Stimulated activated CD4-positive, alpha-beta T cell treated with anti-CD3 and anti-CD28 coated beads, Interleukin-1b, Interleukin-23, amount 100 ng/mL, for 1 hour (primary cell): ENCODE data around the gene RFX2.

Experiments
- DNase-seq, 2 donors: peaks; one replicate each; pipeline ENCODE4 v3.0.0-alpha.2; 2020; ENCODE audit warnings: low read depth in 2 of 2

The RFX2 gene

GRCh38 chr19:6059988-6060599, 50.2 kb downstream of the RFX2 start:
- no peak for DNase-seq

DNA sequence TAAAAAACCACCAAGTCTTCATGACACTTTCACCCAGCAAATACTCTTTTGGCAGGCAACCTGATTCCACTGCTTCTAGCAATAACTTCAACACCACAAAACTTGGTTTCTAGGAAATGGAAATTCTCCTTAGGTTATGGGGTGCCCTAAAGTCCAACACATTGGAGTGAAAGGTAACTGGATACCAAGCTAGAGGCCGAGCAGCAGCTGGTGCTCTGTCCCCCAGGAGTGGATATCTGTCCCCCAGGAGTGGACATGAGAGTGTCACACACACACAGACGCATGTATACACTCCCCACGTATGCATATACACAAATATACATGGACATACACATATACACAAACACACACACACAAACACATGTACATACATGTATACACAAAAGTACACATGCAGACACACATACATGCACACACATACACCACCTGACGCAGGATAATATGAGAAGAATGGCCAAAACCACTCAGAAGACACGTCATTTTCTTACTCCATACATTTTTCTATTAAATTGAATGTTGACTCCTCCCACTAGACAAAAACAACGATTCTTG, 50.8 kb downstream of the RFX2 start:
- DNase-seq: no peak

DNA sequence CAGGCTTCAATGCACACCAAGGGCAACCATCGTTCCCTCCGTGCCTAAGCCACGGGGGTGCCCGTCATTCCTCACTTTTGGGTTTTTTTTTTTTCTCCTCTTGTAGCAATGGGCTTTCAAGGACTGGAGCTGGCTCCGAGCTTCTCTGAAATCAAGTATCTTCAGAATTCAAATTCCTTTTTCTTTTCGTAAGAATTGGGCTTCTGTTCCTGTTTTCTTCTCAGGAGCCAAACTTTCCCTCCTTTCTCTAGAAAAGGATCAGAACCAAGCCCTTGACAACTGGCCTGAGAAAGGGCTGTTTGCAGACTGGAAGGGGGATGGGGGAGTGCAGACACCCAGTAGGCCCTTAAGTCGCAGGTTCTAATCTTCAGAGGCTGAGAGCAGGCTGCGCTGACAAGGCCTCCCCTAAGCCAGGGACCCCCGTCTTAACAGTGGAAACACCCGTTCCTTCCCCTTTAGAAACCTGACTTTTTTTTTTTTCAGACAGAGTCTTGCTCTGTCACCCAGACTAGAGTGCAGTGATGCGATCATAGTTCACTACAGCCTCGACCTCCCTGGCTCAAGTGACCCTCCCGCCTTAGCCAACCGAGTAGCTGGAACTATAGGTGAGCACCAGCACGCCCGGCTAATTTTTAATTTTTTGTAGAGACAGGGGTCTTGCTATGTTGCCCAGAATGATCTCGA, 51.6 kb downstream of the RFX2 start:
- no peak for DNase-seq

DNA sequence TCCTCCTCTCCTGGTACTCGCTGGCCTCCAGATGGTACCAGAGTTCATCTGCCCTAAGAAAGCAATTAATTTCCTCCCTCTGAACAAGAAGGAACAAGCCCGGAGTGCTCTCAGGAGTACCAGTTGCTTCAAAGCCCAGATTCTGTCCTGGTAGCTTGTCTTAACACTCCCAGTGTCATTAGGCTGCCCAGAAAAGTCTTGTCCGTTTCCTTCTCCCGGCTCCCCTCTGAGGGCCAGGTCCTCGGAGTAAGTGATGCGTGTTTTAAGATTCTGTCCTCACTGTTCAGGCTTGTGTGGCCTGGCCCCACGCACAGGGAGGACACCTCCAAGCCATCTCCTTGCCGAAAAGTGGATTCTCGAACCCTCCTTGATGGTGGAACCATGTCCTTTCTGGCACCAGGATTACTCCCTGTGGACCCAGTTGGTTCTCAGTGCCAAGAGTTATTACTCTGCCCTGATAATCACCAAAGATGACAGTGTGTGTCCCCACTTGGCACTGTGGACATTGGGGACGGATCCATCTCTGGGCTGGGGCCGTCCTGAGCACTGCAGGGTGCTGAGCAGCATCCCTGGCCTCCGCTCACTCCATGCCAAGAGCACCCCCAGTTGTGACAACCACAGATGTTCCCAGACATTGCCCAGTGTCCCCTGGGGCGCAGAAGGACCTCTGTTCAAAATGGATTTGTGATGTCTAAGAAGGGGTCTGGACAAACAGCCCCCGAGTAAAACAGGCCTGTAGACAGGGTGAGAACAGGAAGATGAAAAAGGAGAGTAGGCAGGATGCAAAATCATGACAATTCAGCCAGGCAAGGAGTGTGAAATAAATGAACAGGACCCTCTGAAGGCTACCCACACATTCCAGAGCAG, 52.4 kb downstream of the RFX2 start:
- no peak for DNase-seq

GRCh38 chr19:6056801-6057650, 53.3 kb downstream of the RFX2 start:
- DNase-seq: no peak

GRCh38 chr19:6056282-6056741, 54.0 kb downstream of the RFX2 start:
- DNase-seq: no peak

- DNase-seq: no peak
Observed at GRCh38 chr19:6055013-6055795, 55.1 kb downstream of the RFX2 start.

DNA sequence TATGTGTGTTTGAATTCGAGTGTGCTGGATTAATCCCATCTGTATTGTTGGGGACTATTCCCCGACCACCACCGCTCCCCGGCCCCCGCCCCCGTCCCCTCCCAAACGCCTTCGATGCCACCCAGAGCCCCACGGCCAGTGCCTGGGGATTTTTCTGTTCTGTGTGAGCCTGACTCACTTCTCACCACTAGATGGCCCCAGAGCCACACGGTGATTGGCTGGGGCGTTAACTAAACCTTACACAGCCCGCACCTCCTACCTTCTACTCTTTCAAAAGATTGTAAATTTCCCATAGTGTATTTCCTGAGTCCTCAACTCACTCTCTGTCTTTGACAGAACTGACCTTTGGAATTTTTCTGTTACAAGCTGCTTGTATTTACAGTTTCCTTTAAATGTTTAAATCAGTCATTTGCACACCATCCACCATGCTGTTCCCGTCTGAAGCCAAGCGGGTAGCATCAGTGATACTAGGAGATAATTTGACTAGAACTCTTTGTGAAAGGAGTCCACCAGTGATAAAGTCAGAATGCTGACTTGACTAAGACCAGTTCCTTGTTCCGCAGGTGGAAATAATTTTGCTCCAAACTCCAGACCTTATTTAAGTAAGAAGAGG, 61.4 kb downstream of the RFX2 start:
- DNase-seq: peak; percentile 55 to 56

GRCh38 chr19:6048348-6048747, 62.0 kb downstream of the RFX2 start:
- no peak for DNase-seq

GRCh38 chr19:6047741-6048251, 62.5 kb downstream of the RFX2 start:
- no peak for DNase-seq

DNA sequence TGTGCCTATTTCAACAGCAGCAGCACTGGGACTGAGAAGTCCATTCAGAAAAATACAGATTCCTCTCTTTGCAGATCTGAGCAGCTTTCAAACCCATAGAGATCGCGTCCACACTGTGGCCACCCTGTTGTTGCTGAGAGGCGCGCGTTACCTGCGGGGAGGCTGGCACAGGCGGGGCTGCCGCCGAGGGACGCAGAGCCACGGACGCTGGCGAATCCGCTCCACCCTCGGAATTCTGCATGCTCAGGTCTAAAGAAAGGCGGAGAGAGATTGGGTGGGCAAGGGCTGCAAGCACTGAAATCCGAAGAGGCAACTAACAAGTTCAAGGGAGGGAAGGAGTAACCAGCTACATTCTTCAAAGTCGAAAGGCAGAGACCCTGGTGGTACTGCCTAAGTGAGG, 63.0 kb downstream of the RFX2 start:
- no peak for DNase-seq

- no peak for DNase-seq
Observed at GRCh38 chr19:6045108-6045507, 65.2 kb downstream of the RFX2 start.

DNA sequence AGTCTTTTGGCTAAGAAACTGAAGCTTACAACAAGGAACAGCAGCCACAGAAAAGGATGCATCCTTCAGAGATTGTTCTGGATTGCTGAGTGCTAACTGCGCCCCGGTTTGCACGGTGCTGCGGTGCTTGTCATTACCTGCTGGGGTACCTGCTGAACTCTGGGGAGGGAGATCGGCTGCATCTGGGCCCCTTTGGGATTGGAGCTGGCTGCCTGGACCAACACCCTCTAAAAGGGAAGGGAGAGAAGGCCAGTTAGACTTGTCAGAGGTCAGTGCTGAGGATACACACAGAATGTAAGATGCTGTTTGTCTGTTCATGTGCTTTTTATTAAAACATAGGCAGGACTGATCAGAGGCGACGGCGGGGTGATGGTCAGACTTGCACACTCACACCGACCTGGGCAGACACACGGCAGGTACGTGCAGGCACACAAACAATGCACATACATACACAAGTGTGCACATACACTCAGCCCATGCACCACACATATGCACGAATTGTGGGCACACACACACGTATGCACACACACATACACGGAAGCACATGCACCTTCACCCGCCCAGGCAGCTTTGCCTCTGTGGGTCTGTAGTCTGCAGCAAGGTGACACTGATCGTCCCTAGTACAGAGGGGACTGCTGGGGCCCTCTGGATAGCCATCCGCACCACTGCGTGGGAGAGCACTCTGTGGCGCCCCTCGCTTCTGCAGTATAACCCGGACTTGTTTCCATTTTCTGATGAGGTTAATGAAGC, 66.1 kb downstream of the RFX2 start:
- DNase-seq: no peak

DNA sequence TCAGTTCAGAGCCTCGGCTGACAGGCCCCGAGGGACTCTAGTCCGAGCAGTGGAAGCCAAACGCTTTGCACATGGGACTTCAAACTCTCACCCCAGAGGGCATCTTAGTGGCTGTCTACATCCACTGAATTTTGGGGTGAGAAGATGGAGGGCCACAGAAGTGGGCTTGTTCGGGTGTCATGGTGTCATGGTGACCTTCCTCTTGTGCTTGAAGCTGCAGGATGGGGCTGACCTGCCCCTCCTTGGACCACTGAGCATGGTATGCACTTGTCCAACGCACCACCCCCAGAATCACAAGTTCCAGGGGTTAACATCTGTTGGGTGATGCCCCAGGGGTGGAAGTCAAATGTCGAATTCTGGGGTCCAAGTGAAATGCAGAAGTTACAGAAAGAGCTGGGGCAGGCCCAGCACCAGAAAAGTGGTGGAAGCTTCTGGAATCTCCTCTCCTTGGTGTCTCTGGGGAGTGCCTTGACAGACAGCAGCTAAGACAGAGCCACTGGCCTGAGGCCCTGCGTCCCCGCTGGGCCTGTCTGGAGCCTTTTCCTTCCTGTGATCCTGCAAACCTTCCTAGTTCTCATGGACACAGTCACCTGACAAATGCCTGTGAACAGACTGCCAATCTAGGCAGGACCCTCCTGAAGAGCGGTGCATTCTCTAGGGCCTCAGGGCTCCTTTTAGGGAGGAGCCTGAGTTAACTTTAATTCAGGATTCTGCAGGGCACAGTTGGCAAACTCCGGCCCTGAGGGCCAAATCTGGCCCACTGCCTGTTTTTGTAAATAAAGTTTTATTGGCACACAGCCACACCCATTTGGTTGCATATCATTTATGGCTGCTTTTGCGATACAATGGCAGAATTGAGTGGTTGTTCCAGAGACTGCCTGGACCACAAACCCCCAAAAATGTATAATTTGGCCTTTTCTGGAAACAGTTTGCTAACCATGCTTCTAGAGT, 67.2 kb downstream of the RFX2 start:
- DNase-seq: no peak

DNA sequence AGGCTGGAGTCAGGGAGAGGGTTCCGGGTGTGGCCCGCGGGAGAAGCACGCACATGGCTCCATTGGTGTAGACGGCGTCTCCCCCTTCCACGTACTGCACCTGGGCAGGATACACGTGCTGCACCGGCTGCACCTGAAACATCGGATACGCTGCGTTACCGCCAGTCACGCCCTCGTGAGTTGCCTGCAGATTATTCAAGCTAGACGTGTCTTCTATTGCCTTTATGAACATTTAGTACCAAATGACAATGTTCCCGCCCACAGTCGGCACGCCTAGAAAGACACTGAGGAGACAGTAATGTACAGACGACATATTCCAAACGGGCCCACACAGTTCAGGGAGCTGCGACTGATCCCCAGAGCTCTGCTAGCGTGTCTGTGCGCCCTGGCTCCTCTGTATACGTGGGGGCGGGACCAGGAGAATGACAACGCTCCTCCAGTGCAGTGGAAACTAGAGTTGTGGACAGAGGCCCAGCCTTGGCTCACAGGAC, 68.3 kb downstream of the RFX2 start:
- no peak for DNase-seq

- DNase-seq: no peak
Observed at GRCh38 chr19:6041071-6041470, 69.2 kb downstream of the RFX2 start.

DNA sequence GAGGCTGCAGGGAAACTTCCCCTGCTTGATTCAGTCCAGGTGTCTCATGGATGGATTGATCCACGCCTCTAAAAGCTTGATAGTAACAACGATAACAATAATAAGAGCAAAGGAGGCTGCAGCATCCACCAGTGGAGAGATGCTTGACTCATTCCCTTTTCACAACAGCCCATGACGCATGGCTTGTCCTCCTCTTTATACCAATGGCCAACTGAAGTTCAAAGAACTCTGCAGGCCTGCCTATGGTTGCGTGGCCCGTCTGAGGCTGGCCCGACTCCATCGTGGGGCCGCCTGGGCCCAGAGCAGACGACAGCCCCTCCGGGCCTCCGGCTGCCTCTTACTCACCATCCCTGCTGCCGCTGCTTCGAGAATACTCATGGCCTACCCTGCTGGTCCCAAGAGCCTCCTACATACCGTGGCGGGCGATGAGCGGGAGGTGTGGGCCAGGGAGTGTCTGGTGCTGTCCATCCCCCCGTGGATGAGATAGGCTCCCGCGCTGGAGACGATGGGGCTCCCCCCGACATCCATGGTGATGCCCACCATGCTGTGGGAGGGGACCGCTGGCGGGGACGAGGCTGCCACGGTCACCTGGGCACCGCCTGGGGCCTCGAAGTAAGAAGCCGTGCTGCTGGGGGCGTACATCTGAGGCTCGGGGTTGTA, 70.6 kb downstream of the RFX2 start:
- DNase-seq: no peak
